Right ventricle myocardium inferior (tissue), 1 donor: Measurements from ENCODE around the gene DNMBP. TPM values are rescaled to one million over a fixed set of nuclear protein-coding genes. Genes with fewer than 3 reads are reported as not detected.
A peak's percentile ranks its signal among the peaks of the same experiment; 100 is the strongest.
"Not testable (repeated sequence)": the region's sequence is repeated elsewhere in the genome, so short reads cannot be mapped to it uniquely, and the experiment has no call there.

Experiments used
- ATAC-seq: fragments of 200-7000 bp; cut with Tn5 transposase; one replicate; pipeline ENCODE4 v1.9.1; 2020; ENCODE audit warnings: mild to moderate bottlenecking, moderate library complexity
- DNase-seq: peaks from one replicate; pipeline ENCODE4 v3.0.0; 2021; ENCODE audit errors: missing footprints
- intact Hi-C: fragments of 100-400 bp; cut with DNase I; formaldehyde crosslinking; loops from one replicate; pipeline ENCODE4 v1.11.0; 2022
- total RNA-seq: library from RNA; stranded (reverse); fragmentation: NEBNext Ultra II Directional; extraction: Animal tissue kit (Norgen Biotek cat#: 25700); gene quantifications from one replicate; pipeline ENCODE4 v1.2.1, GENCODE V29; 2021
- donor health status: DM: no; HTN: yes; CAD: no; lungs with severe emphysema.

Gene DNMBP
- total RNA-seq, 1 donor from 2014 or later = 6.6 TPM

DNA sequence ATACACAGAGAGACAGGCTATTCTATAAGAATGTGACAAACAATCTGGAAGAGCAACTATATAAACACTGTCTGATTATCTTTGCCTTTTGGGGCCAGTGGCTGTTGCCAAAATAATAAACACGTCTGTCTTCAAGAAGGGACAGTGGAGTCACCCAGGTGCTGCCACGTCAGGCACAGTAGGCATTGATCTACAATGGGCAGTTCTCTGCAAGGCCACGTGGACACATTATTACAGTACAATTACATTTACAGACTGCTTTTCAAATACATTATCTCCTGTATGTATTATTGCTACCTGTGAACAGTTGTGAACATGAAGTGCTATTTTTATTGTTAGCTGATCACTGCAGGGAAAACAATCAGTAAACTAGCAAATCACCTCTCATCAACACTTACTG lies 14.0 kb downstream of the DNMBP start:
- no peak for DNase-seq
- intact Hi-C loops = no loop called here
- ATAC-seq = no peak

DNA sequence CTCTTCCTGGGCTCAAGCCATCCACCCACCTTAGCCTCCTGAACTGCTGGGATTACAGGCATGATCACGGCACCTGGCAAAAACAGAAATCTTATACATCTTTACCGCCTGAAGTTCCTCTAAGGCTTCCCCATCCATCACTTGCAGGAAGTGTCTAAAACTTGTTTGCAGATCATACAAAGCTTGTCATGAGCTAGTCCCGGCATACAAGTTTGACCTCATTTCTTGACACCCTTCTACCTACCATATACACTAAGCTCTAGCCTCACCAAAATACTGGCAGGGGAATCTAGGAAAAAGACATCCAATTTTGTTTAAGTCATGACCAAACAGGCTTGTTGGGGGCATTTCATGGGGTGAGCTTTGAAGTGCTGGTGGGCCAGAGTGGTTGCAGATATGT lies 14.5 kb downstream of the DNMBP start:
- DNase-seq (no peak), ATAC-seq (no peak)
- intact Hi-C loops = no loop called here

DNA sequence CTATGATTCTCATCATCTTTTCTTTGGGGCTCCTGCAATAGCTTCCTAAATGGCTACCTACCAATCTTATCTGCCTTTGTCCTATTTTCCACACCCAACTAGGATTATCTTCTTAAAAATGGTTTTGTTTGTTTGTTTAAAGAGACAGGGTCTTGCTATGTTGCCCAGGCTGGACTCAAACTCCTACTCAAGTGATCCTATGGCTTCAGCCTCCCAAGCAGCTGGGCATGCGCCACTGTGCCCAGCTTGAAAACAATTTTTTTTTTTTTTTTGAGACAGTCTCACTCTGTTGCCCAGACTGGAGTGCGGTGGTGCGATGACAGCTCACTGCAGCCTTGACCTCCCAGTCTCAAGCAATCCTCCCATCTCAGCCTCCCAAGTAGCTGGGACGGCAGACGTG lies 14.9 kb downstream of the DNMBP start:
- intact Hi-C loops = no loop called here
- DNase-seq (no peak), ATAC-seq (no peak)

DNA sequence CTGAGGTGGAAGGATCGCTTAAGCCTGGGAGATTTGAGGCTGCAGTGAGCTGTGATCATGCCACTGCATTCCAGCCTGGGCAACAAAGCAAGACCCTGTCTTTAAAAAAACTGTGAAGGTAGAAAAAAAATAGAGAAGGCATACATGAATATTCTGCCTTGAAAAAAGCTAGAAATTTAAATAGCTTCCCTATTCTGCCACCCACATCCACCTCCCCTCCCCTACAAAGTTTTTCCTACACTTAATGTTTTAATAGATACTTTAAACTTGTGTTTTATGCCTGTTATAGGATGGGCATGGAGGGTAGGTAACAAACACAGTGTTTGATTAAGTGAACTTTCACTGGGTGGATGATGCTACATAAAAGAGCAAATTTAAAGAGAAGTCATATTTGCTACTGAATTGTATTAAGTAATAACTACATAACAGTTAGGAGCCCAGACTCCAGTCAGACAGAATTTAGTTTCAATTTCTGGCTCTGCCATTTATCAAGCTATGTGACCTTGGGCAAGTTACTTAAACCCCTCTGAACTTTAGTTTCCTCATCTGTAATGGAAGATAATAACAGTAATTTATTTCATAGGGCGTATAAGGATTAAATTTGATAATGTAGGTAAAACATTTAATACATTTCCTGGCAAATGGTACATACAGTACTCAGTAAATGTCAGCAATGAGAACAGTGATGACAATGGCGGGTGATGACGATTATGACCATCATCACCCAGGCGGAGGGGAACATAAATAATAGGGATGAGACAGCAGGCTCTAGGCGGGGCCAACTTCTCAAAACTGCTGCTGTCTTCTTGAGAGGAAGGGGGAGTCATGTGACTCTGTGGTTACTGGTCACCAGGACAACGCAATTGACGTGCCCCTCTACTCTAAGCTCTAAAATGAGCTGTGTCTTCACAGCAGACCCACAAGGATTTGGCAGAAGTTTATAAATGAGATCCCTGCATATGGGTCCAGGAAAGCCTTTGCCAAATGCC lies 15.8 kb downstream of the DNMBP start:
- ATAC-seq = peak; percentile 71
- intact Hi-C loops = no loop called here
- DNase-seq = peak; percentile 85

DNA sequence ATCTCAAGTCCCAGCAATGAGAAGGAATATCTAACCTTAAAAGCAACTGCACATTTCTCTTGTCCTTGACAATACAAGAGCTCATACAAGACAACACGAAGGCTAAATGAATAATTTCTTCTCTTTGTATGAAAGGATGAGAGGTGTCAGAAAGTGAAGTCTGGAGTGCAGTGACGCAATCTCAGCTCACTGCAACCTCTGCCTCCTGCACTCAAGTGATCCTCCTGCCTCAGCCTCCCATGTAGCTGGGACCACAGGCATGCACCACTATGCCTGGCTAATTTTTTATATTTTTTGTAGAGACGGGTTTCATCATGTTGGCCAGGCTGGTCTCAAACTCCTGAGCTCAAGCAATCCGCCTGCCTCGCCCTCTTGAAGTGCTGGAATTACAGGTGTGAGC lies 24.1 kb downstream of the DNMBP start:
- DNase-seq, intact Hi-C loops, ATAC-seq: not testable (repeated sequence)

DNA sequence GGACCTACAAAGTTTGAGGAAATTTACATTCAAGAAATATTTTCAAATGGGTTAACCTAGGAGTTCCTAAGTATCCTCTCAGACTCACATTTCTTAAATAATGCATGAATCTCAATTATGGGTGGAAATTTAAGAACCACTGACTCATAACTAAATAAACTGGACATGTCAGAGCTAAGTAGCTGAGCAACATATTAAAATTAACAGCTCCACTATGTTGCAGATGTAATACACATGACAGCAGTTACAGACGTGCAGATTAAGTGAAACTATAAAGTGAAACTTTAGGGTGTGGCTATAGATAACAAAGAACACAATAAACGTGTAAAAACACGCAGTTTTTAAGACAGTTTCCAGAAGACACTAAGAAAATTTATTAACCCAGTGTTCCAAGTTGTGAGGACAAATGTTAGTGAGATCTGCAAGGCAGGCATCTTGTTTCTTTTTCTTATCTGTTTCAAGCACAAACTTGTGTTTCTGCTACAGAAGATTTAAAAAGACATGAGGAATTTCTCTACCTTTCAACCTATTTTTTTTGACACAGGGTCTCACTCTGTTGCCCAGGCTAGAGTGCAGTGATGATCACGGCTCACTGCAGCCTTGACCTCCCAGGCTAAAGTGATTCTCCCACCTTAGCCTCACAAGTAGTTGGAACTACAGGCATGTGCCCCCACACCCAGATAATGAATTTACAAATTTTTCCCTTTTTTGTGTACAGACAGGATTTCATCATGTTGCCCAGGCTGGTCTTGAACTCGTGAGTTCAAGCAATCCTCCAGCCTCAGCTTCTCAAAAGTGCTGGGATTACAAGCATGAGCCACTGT lies 25.3 kb downstream of the DNMBP start:
- intact Hi-C loops = no loop called here
- DNase-seq = no peak
- ATAC-seq = no peak

DNA sequence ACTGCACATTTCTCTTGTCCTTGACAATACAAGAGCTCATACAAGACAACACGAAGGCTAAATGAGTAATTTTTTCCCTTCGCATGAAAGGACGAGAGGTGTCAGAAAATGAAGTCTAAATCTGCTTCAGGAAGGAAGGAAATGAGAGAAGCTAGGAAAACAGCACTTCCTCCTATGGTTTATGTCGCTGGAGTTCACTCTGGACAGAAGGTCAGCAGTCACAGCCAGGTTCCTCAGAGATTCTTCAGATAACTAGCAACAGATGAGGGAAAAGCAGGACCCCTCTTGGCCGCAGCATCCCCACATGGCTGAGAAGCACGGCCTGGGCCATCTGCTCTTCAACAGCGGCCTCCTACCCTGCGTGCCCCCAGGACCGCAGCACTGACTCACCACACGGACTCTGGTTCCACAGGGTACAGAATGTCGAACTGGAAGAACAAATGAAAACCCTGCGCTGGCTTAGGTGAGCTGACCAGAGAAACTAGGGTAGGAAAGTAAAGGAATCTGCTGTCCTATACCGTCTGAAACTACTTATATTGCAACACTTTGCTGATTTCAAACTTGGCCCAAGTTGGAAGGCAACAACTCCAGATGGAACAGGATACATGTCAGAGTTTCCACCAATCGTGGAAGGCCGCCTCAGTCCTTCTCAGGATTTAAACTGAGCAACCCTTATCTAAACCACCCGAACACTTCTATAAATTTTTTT lies 26.3 kb downstream of the DNMBP start:
- ATAC-seq (peak; percentile 74), DNase-seq (peak; percentile 79)
- intact Hi-C loops = no loop called here

DNA sequence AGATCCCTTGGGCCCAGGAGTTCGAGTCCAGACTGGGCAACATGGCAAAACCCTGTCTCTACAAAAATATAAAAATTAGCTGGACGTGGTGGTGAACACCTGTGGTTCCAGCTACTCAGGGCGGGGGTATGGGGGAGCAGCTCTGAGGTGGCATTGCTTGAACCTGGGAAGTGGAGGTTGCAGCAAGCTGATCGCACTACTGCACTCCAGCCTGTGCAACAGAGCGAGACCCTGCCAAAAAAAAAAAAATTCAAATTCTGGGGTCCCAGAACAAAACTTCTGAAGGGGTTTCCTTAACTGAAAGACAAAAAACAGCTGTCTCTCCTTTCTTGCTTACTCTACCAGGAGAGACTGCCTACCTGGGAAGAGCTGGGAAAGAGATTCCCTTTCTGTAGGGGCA lies 27.0 kb downstream of the DNMBP start:
- intact Hi-C loops = no loop called here
- ATAC-seq (no peak), DNase-seq (no peak)

DNA sequence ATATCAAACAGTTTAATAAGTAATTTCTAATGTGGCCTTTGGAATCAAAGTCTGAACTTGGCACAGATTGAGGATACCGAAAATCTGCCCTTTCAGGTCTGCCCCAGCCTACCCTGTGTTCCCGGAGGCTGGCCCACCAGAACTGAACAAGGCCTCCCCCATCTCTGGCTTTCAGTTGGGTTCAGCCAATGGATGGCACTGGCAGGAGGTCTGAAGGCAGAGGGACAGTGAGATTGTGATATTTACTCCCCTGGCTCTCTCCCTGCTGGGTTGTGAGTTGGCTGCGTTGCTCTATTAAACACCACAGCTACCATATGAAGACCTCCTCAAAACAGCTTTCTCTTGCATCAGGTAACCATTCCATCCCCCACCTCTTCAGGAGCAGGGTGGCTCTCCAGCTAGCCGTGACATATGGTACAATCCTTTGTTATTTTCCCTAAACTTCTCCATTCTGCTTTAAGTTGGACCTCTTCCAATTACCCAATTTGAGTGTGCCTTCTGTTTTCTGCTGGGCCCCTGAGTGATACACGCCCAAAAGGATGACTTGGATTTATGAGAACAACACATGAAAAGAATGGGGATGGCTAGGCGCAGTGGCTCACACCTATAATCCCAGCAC lies 28.1 kb downstream of the DNMBP start:
- DNase-seq (no peak), ATAC-seq (no peak)
- intact Hi-C loops = no loop called here

DNA sequence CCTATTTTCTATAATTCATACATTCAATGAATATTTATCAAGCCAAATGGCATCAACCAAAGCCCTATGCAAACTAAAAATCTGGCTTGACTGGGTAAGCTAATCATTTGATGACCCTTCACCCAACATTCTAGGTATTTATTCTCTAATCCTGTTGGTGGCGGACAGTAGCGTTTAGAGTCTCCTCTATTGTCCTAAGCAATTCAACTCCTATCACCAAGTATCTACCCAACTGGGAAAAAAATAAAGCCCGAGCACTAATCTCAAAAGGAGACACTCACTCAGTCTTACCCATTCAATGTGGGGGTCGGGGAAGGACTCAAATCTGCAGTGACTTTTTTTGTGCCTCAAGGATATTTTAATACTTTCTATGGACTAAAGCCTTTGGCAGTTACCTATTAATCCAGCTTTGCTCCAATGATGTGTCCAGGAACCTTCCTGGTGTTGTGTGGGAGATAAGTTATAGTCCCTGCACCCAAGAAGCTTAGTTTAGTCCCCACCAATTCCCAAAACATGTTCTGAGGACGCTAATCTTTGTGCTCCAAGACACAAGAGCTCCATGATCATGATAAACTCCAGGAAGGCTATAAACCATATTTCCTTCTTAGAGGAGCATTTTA lies 30.6 kb downstream of the DNMBP start:
- ATAC-seq (no peak), DNase-seq (no peak)
- intact Hi-C loops = no loop called here

DNA sequence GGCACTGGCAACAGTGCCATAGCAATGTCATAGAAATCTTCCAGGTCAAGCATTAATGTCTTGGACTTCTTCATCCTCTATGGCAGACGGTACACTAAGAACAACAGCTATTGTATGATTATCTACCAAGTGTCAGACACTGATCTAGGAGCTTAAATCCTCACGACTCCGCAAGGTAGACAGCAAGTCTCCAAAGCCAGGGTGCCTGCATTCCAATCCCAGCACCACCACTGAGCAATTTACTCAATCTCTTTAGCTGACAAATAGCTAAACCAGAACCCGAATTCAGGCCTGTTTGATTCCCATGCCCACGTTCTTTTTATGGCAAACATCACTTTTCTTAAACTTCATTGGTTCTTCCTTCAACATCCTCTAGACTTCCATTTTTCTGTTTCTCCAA lies 31.8 kb downstream of the DNMBP start:
- DNase-seq (no peak), ATAC-seq (no peak)
- intact Hi-C loops = no loop called here

DNA sequence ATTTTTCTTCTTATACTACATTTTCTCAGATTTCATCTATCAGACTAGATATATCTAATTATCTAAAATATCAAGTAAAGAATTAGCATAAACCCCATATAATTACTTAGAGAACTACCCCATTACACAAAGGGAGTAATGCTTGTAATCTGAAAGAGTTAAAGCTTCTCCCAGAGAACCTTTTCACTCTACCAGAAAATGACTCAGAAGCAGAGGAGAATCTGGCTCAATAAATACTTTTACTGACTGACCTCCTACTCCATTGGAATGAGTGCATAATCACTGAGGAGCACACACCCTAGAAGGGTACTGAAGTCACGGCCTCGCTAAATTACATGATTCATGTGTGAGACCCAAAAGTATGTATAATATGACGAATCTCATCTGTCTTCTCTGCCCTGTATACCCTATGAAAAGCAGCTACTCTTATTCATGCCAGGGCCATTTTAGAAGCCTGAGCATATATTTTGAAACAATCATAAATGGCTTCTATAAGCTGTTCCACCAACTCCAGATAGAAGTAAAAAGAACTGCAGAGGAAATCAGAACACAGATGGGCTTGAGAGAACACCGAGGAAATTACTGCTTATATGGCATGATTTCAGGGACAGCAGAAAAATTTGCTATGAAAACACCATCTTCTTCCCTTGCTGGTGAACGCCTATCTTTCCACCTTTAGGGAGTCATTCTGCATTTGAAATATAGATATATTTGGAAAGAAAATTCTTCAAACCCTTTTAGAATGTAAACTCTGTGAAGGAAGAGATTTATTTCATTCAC lies 32.7 kb downstream of the DNMBP start:
- ATAC-seq = peak; percentile 79
- DNase-seq = no peak
- intact Hi-C loops = no loop called here

DNA sequence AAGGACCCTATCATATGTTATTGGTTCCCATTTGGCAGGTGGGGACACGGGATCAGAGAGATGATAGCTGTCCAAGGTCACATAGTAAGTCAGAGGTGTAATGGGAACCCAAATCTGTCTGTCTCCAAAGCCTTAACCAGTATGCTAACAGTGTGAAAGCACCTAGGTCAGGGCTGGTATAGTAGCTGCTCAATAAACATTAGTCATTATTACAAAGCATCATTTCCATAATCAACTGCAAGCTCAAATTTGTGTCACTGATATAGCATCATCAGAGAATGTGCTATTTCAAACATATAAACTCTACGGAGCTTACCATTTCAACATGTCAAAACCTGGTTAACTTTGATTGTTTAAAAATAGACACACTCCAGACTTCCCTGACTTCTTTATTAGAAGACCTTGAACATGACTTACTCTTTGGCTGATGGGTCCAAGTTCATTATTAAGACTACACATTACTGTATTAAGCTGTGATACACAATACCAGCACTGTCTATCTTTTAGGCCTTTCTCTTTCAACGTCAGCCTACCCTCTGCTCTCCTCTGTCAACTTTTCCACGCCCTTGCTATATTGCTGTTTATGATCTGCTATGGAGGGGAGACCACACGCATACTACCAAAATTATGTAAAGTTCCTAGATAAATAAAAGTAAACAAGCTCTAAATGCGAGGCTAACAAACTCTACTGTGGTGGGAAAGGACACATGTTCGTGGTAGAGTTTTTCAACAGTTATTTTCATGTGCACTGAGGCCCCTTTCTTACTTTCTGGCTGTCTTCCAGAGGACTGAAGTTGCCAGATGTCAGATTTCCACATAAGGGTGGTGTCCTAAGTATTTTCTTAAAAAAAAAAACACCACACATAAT lies 33.6 kb downstream of the DNMBP start:
- intact Hi-C loops = no loop called here
- no peak for DNase-seq
- ATAC-seq = peak; percentile 62

DNA sequence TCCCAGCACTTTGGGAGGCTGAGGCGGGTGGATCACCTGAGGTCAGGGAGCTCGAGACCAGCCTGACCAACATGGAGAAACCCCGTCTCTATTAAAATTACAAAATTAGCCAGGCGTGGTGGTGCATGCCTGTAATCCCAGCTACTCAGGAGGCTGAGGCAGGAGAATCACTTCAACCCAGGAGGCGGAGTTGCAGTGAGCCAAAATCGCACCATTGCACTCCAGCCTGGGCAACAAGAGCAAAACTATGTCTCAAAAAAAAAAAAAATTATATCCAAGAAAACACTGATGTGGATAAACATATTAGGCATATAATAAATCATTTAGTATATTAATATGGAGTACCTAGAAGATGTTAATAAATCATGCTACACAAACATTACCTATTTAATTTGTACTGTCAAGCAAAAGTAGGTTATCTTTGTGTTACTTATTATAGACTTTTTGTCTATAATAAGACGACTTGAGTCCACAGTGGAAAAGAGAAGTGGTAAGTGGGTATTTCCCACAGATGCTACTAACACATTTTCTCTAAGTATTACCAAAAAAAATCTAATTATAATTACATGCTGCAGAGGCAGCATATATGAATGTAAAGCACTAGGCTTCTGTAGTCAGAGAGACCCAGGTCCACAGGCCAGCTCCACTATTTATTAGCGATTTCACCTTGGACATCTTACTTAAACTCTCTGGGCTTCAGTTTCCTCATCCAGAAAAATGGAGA lies 34.5 kb downstream of the DNMBP start:
- DNase-seq (no peak), ATAC-seq (no peak)
- intact Hi-C loops = no loop called here

DNA sequence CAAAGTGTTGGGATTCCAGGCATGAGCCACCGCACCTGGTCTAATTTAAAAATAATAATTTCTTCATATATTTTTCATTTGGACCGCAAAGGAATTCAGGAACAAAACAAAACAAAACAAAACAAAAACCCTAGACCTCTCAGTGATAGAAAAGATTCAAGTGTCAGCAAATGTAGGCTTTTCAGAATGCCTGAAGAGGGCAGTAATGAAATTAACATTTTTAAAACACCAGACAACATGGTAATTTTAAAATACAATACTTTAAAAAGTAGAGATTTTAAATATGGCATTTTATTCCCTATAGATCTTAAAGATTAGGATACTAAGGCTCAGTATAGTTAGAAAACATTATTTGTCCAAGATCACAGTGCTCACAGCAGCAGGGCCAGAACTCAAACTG lies 36.6 kb downstream of the DNMBP start:
- DNase-seq (no peak), ATAC-seq (no peak)
- intact Hi-C loops = loop anchor here (5.0 kb wide), 1 partner anchor 34 kb away; the partner anchor contains the start of gene DNMBP

DNA sequence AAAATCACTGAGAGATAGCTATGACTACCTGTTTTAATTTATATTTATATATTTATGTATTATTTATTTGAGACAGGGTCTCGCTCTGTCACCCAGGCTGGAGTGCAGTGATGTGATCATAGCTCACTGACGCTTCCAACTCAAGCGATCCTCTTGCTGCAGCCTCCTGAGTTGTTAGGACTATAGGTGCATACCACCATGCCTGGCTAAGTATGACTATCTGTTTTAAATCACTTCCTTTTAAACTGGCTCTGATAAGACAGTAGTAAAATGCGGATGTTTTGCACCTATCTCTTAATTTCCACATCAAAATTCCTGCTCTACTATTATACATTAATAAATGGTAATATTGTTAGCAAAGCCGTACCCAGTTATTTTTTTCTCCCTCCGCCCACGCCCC lies 41.8 kb downstream of the DNMBP start:
- ATAC-seq (no peak), DNase-seq (no peak)
- intact Hi-C loops = no loop called here
